GM21723 (cell line): ENCODE measurements around the gene TBL3.

ENCODE experiments used
- ATAC-seq: cut with Tn5 transposase; IDR thresholded peaks from one replicate; pipeline ENCODE4 v1.9.1; 2021; ENCODE audit warnings: mild to moderate bottlenecking, moderate library complexity; ENCODE audit not compliant: unreplicated experiment

The TBL3 gene

DNA sequence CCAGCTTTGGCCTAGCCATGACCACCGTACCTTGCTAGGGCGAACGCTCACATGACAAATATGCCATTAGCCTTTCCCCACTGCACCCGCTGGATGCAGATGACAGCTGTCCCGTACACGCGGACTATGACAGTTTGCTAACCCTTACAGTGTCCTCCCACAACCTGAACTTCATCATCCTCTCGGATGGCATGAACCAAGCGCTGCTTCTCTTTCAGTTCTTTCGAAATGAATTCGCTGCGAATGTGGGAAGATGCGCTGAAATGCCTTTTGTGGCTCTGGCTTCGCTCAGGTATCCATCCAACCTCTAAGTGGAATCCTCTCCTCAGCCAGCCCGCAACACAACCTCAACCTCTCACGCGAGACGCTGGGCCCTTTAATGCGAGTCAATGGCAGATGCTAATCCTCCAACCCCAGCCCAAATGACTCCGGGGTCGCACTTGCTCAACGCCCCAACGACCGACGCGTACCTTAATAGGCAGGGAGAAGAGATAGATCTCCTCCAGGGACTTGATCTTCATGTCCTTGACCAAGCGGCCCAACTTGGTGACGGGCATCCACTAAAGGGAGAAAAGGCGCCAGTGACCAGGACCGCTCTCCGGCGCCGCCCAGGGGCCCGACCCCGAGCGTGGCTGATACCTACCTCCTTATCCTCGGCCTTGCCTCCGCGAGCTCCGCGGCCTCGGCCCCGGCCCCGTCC lies 7.9 kb upstream of the TBL3 start:
- peak; percentile 10 for ATAC-seq

DNA sequence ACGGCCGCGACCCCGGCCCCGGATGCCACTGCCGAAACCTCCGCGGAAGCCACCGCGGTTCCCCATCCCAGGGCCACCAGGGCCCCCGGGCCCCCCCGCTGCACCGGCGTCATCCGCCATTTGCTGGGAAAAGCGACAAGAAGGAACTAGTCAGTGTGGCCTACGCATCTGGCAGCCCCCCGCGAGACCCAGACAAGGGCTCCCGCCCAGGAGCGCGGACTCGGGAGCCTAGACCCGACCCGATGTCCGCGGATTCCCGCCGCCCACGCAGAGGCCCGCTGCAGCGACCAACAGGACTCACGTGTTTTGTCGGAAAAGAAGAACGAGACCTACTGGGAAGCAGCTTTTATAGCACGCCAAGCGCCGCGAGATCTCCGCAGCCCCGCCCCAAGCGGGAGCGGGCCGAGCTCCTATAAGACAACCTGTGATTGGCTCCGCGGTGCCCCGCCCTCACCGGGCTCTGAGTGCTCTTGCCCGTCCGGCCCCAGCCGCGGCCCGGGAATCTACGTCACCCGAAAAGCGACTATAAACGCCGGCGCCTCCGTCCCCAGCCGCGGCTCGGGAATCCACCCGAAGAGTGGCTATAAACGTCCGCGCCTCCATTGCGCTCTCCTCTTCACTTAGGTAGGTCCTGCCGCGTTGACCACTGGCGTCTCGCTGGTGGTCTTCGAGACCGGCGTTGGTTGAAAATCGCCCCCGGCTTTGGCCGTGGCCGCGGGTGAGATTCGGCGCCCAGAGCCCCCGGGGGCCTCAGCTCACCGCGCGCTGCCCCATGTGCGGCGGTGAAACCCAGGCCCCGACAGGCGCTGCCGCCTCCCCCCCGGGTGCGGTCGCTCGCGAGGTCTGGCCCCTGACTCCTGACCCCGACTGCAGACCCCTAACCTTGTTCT lies 7.1 kb upstream of the TBL3 start, which contains the start of gene RPS2:
Gene RPS2, minus strand, starts transcription at position 321 of the 890 bp plus-strand sequence. Its CDS starts 201 bp downstream, at position 120.
- peak; percentile 65 for ATAC-seq

DNA sequence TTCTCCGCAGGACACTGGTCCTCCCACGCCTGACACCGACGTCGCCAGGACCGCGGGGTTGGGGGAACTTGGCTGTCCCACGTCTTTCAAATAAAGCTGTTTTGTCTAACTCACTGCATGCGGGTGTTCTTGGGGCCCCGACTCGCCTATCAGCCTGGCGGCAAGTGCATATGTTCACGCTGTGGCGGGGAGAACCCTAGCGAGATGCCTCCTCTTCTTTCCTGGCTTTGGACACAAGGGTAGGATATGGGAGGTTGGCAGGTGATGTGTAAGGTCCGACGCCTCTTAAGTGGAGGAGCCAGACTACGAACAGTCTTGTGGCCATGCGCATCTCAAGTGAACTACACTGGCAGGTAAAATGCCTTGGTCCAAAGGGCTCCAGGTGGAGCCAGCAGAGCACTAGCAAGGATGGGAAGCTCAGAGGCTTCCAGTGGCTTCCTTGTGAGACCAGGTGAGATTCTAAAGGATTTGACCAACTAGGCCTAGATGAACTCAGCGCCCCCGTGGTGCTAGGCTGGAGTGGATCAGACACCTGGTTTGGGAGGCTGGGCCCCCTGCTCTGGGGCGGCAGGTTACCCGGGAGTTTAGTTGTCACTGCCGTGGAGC lies 6.4 kb upstream of the TBL3 start:
- no peak for ATAC-seq

DNA sequence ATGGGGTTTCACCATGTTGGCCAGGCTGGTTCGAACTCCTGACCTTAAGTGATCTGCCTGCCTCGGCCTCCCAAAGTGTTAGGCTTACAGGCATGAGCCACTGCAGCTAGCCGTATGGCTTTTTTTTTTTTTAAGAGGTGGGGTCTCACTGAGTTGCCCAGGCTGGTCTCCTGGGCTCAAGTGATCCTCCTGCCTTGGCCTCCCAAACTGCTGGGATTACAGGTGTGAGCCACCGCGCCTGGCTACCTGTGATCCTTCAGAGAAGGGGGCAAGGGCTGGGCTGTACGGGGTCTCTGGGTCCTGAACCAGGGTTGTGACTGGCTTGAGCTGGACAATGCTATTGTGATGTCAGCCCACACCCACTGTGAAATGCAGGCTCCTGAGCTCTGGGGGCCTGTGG lies 5.4 kb upstream of the TBL3 start, which contains the start of gene RNF151:
Gene RNF151, plus strand, starts transcription at position 397 of the 400 bp plus-strand sequence. CDS start 26 bp downstream, outside the sequence.
- no peak for ATAC-seq

DNA sequence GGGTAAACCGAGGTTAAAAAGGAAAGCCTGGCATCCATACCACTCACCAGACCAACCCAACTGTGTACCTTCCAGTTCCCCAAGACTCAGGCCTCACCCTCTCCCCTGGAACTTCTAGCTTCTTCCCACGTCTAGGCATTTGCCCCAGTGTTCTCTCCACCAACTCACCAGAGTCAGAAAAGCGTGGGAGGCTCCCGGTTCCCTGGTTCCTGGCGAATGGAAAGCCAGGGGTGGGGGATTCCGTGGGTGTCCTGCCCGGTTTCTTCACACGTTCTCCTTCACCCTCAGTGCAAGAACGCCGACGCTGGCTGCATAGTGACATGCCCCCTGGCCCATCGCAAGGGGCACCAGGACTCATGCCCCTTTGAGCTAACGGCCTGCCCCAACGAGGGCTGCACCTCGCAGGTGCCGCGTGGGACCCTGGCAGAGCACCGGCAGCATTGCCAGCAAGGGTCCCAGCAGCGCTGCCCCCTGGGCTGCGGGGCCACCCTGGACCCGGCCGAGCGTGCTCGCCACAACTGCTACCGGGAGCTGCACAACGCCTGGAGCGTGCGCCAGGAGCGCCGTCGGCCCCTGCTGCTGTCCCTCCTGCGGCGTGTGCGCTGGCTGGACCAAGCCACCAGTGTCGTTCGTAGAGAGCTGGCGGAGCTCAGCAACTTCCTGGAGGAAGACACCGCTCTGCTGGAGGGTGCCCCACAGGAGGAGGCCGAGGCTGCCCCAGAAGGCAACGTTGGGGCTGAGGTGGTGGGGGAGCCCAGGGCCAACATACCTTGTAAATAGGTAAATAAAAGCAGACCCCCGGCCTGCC lies 3.5 kb upstream of the TBL3 start:
- no peak for ATAC-seq

DNA sequence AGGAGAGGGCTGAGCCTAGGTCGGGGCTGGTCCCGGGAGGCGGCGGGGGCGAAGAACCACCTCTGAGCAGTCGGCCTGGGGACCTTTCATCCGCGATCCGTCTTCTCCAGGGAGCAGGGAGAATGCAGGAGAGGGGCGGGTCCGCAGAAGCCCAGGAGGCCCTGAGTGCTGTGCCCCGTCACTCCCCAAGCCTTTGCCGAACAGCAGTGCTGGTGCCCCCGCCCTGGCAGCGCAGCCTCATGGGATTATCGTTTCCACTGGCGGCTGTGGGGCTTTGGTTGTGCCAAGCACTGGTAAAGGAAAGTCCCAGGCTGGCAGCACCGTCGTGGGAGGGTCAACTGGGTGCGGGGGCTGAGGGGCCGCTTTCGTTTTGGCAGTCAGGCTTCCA lies 631 bp downstream of the TBL3 start:
- ATAC-seq: no peak

DNA sequence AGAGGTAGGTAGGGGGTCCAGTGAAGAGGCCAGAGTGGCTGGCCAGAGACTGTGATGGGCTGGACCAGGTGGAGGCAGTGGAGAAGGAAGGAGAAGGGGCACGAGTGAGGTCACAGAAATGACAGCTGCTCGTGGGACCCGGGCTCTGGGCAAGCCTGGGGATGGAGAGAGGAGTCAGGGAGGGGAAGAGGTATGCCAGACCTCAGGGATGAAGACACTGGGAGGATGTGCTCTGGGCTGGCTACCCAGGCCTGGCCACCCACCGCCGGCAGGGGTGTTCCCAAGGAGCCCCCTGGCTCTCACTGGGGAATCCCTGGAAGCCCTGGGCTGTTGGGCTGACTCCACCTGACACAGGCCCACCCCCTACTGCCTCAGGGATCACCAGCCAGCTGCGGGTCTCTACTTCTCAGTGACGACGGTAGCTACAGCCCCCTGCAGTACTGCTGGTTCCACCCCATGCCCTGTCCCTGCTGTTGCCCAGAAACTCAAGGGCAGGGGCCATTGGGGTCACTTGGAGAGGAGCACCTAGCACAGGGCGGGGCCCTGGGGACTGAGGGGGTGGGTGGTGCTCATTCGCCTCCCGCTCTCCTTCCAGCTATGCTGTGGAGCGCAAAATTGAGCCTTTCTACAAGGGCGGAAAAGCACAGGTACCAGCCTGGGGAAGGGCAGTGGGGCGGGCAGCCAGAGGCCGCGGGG lies 1.8 kb downstream of the TBL3 start:
- no peak for ATAC-seq

DNA sequence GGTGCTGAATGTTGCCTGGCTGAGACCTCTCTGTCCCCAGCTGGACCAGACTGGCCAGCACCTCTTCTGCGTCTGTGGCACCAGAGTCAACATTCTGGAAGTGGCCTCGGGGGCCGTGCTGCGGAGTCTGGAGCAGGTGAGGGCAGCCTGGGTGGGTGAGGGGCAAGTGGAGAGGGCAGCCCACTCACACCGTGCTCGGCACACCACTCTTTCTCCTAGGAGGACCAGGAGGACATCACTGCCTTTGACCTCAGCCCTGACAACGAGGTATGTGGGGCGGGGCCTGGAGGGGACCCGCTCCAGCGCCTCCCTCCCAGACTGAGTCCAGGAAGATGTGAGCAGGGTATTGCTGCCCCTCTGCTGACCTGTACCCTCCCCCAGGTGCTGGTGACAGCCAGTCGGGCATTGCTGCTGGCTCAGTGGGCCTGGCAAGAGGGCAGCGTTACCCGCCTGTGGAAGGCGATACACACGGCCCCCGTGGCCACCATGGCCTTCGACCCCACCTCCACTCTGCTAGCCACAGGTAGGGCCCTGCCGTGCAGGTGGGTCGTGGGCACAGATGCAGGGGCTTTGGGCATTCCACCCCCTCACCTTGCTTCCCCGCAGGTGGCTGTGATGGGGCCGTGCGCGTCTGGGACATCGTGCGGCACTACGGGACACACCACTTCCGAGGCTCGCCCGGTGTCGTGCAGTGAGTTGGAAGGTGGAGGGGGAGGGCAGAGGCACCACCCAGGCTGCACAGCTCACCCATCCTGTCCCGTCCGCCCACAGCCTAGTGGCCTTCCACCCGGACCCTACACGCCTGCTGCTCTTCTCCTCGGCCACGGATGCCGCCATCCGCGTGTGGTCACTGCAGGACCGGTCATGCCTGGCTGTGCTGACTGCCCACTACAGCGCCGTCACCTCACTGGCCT lies 2.6 kb downstream of the TBL3 start:
- ATAC-seq: no peak

DNA sequence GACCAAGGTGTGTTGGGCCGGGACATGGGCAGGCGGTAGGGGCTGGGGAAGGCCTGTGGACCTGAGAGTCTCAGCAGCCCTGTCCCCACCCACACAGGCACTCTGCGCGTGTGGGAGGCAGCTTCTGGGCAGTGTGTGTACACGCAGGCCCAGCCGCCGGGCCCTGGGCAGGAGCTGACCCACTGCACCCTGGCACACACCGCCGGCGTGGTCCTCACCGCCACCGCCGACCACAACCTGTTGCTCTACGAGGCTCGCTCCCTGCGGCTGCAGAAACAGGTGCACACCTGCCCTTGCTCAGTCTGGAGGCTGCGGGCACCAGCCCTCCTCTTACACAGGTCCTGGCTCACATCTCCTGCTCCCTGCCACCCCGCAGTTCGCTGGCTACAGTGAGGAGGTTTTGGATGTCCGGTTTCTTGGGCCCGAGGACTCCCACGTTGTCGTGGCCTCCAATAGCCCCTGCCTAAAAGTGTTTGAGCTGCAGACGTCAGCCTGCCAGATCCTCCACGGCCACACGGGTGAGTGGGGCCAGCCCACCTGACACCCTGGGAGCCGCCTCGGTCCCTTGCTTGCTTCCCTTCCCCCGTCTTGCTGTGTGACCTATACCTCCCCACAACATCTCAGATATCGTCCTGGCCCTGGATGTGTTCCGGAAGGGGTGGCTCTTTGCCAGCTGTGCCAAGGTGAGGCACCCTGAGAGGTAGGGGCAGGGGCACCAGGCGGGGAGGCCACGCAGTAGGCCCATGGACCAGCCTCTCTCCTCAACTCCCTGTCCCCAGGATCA lies 3.8 kb downstream of the TBL3 start:
- no peak for ATAC-seq

DNA sequence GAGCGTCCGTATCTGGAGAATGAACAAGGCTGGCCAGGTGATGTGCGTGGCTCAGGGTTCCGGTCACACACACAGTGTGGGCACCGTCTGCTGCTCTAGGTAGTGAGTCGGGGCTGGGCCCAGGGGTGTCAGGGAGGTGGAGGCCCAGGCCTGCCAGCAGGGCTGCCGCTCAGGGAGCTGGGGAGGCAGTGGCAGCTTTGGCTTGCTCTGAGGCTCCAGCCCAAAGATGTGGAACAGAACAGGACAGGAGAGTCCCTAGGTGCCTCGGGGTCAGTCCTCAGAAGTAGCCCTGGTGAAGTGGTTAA lies 4.3 kb downstream of the TBL3 start:
- ATAC-seq: no peak

DNA sequence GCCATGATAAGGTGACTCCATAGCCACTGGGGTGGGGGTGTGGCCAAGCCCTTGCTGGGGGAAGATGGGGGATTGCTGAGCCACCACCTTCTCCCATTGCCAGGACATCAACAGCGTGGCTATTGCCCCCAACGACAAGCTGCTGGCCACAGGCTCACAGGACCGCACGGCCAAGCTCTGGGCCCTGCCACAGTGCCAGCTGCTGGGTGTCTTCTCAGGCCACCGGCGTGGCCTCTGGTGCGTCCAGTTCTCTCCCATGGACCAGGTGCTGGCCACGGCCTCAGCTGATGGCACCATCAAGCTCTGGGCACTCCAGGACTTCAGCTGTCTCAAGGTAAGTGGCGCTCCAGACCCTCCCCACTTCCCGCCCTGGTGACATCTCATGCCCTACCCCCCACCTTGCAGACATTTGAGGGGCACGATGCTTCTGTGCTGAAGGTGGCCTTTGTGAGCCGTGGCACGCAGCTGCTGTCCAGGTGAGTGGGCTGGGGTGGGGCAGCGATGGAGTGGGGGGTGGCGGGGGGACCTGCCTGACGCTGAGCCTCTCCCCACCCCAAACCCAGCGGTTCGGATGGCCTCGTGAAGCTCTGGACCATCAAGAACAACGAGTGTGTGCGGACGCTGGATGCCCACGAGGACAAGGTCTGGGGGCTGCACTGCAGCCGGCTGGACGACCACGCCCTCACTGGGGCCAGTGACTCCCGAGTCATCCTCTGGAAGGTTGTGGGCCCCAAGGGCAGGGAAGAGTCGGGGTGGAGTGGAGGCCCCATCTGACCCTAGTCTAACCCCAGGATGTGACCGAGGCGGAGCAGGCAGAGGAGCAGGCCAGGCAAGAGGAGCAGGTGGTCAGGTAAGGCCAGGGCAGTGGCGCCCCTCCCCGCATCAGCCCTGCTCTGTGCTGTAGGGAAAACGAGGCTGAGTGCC lies 5.4 kb downstream of the TBL3 start:
- ATAC-seq: no peak

DNA sequence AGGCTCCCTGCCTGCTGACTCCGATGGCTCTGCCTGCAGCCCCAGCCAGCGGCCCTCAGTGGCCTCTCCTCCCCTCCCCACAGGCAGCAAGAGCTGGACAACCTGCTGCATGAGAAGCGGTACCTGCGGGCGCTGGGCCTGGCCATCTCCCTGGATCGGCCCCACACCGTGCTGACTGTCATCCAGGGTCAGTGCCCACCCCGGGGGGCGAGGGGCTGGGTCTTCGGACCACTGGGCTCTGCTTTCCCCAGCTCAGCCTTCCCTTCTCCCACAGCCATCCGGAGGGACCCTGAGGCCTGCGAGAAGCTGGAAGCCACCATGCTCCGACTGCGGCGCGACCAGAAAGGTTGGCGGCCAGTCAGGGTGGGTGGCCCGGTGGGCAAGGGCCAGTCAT lies 6.0 kb downstream of the TBL3 start:
- no peak for ATAC-seq

DNA sequence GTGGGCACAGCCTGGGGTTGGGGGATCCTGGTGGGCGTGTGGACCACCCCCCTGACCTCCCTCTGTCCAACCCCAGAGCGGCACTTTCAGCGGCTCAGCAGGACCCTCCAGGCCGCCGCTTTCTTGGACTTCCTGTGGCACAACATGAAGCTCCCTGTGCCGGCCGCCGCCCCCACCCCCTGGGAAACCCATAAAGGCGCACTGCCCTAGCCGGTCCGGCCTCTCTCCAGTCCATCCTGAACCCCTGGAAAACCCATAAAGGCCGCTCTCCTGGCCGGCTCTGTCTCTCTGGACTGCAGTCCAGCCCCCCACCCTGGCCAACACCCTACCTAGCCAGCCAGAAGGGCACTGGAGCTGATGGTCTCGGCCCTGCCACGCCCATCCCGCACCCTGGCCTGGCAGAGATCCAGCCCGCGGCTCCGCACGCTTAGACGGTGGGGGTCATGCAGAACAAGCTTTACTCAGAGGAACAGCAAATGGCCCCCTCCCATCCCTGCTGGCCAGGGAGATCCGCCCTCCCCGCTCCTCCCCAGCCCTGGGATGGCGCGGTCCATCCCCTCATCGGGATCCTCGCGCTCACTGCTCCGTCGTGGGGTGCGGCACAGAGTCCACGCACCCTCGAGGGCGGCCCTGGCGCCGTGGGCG lies 6.7 kb downstream of the TBL3 start:
- no peak for ATAC-seq

DNA sequence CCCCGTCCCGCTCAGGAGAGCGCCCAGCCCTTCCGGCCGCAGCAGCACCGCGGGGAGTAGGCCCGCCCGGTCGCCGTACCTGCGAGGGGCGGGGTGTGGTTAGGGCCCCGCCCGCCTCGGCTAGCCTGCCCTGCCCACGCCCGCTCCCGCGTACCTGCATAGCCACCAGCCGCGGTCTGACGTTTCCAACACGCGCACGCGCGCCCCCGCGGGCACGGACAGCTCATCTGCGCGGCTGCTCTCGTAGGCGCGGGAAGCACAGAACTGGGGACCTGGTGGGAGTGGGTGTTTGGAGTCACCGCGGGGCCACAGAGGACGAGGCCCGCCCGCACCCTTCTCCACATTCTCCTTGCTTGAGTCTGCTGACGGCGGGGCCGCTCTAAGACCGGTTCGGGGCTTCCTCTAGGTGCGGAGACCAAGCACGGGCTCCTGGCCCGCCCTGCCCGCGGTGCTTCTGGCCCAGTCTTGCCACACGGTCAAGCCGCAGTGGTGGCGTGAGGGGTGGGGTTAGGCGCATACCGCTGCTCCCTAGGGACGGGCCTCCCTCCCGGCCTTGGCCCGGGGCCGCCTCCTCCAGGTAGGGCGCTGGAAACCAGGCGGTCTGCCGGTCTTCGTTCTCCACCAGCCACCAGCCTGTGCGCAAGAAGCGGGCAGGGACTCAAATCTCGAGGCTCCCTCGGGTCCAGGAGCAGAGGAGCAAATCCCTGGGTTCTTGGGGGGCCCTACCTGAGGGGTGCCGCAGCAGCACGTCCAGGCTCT lies 7.6 kb downstream of the TBL3 start:
- no peak for ATAC-seq

DNA sequence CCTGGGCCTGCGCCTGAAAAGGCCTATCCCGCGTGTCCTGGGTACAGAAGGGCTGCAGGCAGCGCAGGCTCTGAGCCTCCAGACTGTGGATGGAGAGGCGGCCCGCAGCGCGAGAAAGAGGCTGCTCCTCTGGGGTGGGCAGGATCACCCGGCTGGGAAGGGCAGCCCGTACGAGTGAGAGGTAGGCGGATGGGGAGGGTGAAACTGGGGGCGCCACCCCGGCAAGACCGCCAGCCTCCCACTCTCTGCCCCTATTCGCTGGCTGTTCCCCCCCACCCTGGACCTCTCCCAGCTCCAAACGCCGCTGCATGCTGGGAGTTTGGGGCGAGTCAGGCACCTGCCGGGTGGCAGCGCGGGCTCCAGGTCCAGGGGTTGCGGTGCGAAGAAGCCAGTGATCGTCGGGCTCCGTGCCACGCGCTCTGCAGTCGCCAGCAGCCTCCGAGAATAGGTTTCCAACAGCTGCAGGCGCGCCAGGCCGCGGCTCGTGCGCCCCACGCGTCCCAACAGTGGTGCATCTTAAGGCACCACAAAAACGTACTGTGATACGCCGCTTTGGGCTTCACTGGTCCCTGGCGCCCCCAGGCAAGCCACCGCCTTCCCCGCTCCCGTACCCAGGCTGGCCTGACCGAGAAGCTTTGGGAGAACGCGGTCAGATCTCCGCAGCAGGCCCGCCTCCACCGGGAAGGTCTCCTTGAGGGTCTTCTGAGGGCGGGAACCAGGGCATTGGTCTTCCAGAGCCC lies 8.3 kb downstream of the TBL3 start:
- ATAC-seq: no peak

DNA sequence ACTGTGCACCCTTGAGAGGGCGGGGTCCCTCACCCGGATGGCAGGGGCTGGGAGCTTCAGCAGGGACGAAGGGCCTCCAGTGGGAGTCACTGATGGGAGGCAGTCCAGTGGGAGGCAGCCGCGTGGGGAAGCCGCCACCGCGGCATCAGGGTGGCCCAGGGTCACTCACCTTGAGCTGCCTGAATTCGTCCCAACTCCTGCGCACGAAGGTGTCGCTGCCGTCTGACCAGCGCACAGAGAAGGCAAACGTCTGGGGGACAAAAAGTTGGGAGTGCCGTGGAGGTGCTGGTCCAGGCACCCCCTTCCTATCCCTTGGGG lies 8.9 kb downstream of the TBL3 start:
- no peak for ATAC-seq
